Right lobe of liver (tissue), 6 donors: ENCODE data around the gene ATXN3. TPM values are rescaled to one million over a fixed set of nuclear protein-coding genes. Genes with fewer than 3 reads are reported as not detected.

ENCODE experiments used
- ATAC-seq, 4 donors: fragments of 200-7000 bp; cut with Tn5 transposase; one replicate each; pipeline ENCODE4 v1.9.1; 2020; ENCODE audit warnings: mild to moderate bottlenecking in 4 of 4, moderate library complexity in 4 of 4
- DNase-seq, 3 donors: peaks; one replicate each; pipeline ENCODE4 v3.0.0-alpha.2; 2020
- H3K27ac ChIP-seq, 3 donors: fragments of 200-600 bp; one replicate each; pipeline ENCODE4 v1.8.0; 2022
- H3K27me3 ChIP-seq, 2 donors: fragments of 200-600 bp; one replicate each; pipeline ENCODE4 v1.8.0; 2022
- H3K36me3 ChIP-seq, 4 donors: fragments of 200-600 bp; sonication (generic) in 1 of 4; one replicate each; pipeline versions ENCODE4 v1.5.1 to v1.8.0; 2017 to 2022; ENCODE audit warnings: control low read depth in 1 of 4
- H3K4me1 ChIP-seq, 4 donors: fragments of 200-600 bp; sonication (generic) in 1 of 4; one replicate each; pipeline versions ENCODE4 v1.5.1 to v1.8.0; 2017 to 2022; ENCODE audit warnings: control low read depth in 1 of 4
- H3K4me3 ChIP-seq, 3 donors: fragments of 200-600 bp; one replicate each; pipeline ENCODE4 v1.8.0; 2022
- H3K9me3 ChIP-seq, 4 donors: fragments of 200-600 bp; sonication (generic) in 1 of 4; one replicate each; pipeline versions ENCODE4 v1.5.1 to v1.8.0; 2017 to 2022; ENCODE audit warnings: control low read depth in 1 of 4
- POLR2A ChIP-seq: fragments of 450-650 bp; IDR thresholded peaks from one replicate; pipeline ENCODE4 v1.6.1; 2017; ENCODE audit warnings: antibody characterized with exemption, mild to moderate bottlenecking
- WGBS: methylation state at CpG from one replicate; pipeline ENCODE4 v1.1.6; 2018; ENCODE audit warnings: low coverage, low lambda C conversion rate; ENCODE audit not compliant: insufficient coverage; ENCODE audit errors: missing lambda C conversion rate; 5-methylcytosine and 5-hydroxymethylcytosine counted together
- intact Hi-C, 2 donors: fragments of 100-400 bp; cut with DNase I; formaldehyde crosslinking; loops; one replicate each; pipeline versions ENCODE4 v1.11.2 to v1.14.1; 2022
- total RNA-seq, 6 experiments: library from RNA; depleted of rRNA in 2 of 6; stranded (reverse); fragments of >200 nt in 2 of 6; fragmentation: NEBNext Ultra II Directional in 3 of 6; extraction: Animal tissue kit (Norgen Biotek cat#: 25700) in 3 of 6; gene quantifications; one replicate each; pipeline versions ENCODE4 v1.1.0 to v1.2.4, GENCODE V29; 2016 to 2023
- TF ChIP-seq, protein P1 (sequence below), 4 donors: fragments of 200-600 bp in 3 of 4; fragments of 450-650 bp in 1 of 4; IDR thresholded peaks; one replicate each; pipeline versions ENCODE4 v1.5.1 to v1.8.0; 2016 to 2022; ENCODE audit warnings: antibody characterized with exemption in 4 of 4, mild to moderate bottlenecking in 2 of 4
- donor health status: DM: no; HTN: yes; CAD: no.
- donor health status: DM: no; HTN: no; CAD: no.
- donor health status: DM: no; HTN: no; CAD: no.
- donor health status: DM: no; HTN: yes; CAD: no.
- donor health status: DM: no; HTN: yes; CAD: no.

ATXN3 gene
- total RNA-seq, 6 experiments from 2014 or later = 5.5 to 15.4 (median 9.7) TPM

DNA sequence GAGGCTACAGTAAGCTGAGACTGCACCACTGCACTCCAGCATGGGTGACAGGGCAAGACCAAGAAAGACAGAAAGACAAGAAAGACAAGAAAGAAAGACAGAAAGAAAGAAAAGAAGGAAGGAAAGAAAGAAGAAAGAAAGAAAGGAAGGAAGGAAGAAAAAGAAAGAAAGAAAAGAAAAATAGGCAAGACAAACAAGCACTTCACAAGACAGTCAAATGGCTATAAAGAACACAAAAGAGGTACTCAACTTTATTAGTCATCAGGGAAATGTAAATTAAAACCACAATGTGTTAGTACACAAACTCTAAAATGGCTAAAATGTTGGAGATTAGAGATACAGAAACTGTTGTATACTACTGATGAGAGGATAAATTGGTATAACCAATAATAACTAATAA, 6.6 kb downstream of the ATXN3 start:
- no peak for TF ChIP-seq POLR2A
- TF ChIP-seq, protein P1, sequence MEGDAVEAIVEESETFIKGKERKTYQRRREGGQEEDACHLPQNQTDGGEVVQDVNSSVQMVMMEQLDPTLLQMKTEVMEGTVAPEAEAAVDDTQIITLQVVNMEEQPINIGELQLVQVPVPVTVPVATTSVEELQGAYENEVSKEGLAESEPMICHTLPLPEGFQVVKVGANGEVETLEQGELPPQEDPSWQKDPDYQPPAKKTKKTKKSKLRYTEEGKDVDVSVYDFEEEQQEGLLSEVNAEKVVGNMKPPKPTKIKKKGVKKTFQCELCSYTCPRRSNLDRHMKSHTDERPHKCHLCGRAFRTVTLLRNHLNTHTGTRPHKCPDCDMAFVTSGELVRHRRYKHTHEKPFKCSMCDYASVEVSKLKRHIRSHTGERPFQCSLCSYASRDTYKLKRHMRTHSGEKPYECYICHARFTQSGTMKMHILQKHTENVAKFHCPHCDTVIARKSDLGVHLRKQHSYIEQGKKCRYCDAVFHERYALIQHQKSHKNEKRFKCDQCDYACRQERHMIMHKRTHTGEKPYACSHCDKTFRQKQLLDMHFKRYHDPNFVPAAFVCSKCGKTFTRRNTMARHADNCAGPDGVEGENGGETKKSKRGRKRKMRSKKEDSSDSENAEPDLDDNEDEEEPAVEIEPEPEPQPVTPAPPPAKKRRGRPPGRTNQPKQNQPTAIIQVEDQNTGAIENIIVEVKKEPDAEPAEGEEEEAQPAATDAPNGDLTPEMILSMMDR (IDR thresholded peaks at IDR 0.05) = no peak
- no peak for DNase-seq
- H3K27me3 ChIP-seq = no peaks in the 10 kb centered on the region
- no peaks in the 10 kb centered on the region for H3K9me3 ChIP-seq
- H3K27ac ChIP-seq = no peak overlapping the region
- no peak overlapping the region for H3K4me3 ChIP-seq
- peaks cover 0 to 10% (median 0%) of the 10 kb centered on the region in 4 donors for H3K4me1 ChIP-seq
- H3K36me3 ChIP-seq = peaks cover 0 to 10% (median 3%) of the 10 kb centered on the region in 4 donors
- intact Hi-C loops = no loop called here
- no peak for ATAC-seq

DNA sequence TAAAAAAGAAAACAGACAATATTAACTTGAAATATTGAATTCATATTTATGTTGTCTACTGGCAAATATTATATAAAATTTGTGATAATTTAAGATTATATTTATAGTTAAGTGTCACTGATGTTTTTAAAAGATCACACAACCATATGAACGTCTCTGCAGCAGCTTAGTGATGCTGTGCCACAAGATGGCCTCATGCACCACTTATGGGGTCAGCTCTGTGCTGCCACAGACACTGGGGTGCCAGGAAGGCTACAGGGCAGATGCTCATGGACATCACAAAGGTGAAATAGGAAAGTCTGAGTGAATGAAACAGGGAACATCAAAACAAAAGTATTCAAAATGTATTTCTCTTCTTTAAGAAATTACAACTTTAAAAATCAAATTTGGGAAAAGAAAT, 13.1 kb downstream of the ATXN3 start:
- no peak for TF ChIP-seq POLR2A
- TF ChIP-seq, protein P1 (IDR thresholded peaks at IDR 0.05) = peak in 1 of 4 donors; percentile 26
- DNase-seq = no peak
- 56% methylated on average over 1 of the region's 1 CpG for WGBS
- no peak overlapping the region for H3K4me3 ChIP-seq
- H3K27me3 ChIP-seq = no peaks in the 10 kb centered on the region
- intact Hi-C loops = no loop called here
- H3K27ac ChIP-seq = no peak overlapping the region
- no peaks in the 10 kb centered on the region for H3K9me3 ChIP-seq
- H3K4me1 ChIP-seq = no peaks in the 10 kb centered on the region
- H3K36me3 ChIP-seq = peaks cover 0 to 32% (median 7%) of the 10 kb centered on the region in 4 donors
- peak in 1 of 4 donors; percentile 32 for ATAC-seq

DNA sequence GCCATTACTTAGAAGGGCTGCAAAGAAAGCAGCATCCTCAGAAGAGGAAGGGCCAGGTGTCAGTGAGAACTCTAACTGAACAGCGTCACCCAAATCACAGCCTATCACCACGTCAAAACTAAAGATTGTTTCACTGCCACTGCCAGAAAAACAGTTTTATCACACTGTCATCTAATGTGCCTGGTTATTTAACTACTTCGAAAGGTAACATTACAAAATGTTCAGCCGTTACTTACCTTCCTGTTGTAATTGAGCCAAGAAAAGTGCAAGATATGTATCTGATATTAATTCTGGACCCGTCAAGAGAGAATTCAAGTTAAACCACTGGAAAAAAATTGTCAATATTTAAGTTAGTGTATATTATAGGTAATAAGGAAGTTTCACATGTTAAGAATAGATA, 17.9 kb downstream of the ATXN3 start:
- ATAC-seq (no peak), DNase-seq (no peak)
- H3K9me3 ChIP-seq = no peaks in the 10 kb centered on the region
- no peaks in the 10 kb centered on the region for H3K4me1 ChIP-seq
- intact Hi-C loops = no loop called here
- H3K27ac ChIP-seq = no peak overlapping the region
- H3K4me3 ChIP-seq = no peak overlapping the region
- 94% methylated on average over 5 of the region's 5 CpGs for WGBS
- H3K36me3 ChIP-seq = peaks cover 0 to 25% (median 3%) of the 10 kb centered on the region in 4 donors
- no peak for TF ChIP-seq POLR2A
- TF ChIP-seq, protein P1 (IDR thresholded peaks at IDR 0.05) = no peak
- H3K27me3 ChIP-seq = no peaks in the 10 kb centered on the region

GRCh38 chr14:92074555-92074954, 31.8 kb downstream of the ATXN3 start:
- intact Hi-C loops = no loop called here
- no peaks in the 10 kb centered on the region for H3K27me3 ChIP-seq
- TF ChIP-seq, protein P1 (IDR thresholded peaks at IDR 0.05) = no peak
- no peak for TF ChIP-seq POLR2A
- no peaks in the 10 kb centered on the region for H3K4me1 ChIP-seq
- peaks cover 2 to 36% (median 8%) of the 10 kb centered on the region in 4 donors for H3K36me3 ChIP-seq
- H3K27ac ChIP-seq = no peak overlapping the region
- DNase-seq (no peak), ATAC-seq (no peak)
- H3K4me3 ChIP-seq = no peak overlapping the region
- no peaks in the 10 kb centered on the region for H3K9me3 ChIP-seq
